Neural cell (in vitro differentiated cells): ENCODE results near the gene LAMTOR1.

Experiments used
- CTCF ChIP-seq: fragments of 450-650 bp; IDR thresholded peaks from 2 replicates; pipeline ENCODE4 v1.5.1; 2014; ENCODE audit warnings: antibody characterized with exemption, mild to moderate bottlenecking, moderate library complexity; ENCODE audit not compliant: poor library complexity, severe bottlenecking
- EP300 ChIP-seq: fragments of 450-650 bp; conservative IDR thresholded peaks from 2 replicates; pipeline ENCODE4 v1.6.1; 2014; ENCODE audit warnings: antibody characterized with exemption, mild to moderate bottlenecking, moderate library complexity; ENCODE audit not compliant: poor library complexity, severe bottlenecking
- EZH2 ChIP-seq: fragments of 200-600, 300-800 bp; shearing (Covaris generic), sonication (generic); IDR thresholded peaks from 2 replicates; pipeline ENCODE4 v1.6.1; 2014; ENCODE audit warnings: antibody characterized with exemption, low read length, borderline replicate concordance, mild to moderate bottlenecking; ENCODE audit not compliant: insufficient read depth, poor library complexity, severe bottlenecking
- MXI1 ChIP-seq: fragments of 450-650 bp; conservative IDR thresholded peaks from 2 replicates; pipeline ENCODE4 v1.6.1; 2014; ENCODE audit warnings: antibody characterized with exemption, mild to moderate bottlenecking; ENCODE audit not compliant: poor library complexity, severe bottlenecking
- POLR2AphosphoS5 ChIP-seq: IDR thresholded peaks from 2 replicates; pipeline ENCODE4 v1.6.1; 2012
- SMC3 ChIP-seq: fragments of 450-650 bp; conservative IDR thresholded peaks from 2 replicates; pipeline ENCODE4 v1.6.1; 2014; ENCODE audit warnings: antibody characterized with exemption, mild to moderate bottlenecking, moderate library complexity; ENCODE audit not compliant: poor library complexity
- TAF1 ChIP-seq: IDR thresholded peaks from 2 replicates; pipeline ENCODE4 v1.6.1; 2012; ENCODE audit warnings: low read depth

DNA sequence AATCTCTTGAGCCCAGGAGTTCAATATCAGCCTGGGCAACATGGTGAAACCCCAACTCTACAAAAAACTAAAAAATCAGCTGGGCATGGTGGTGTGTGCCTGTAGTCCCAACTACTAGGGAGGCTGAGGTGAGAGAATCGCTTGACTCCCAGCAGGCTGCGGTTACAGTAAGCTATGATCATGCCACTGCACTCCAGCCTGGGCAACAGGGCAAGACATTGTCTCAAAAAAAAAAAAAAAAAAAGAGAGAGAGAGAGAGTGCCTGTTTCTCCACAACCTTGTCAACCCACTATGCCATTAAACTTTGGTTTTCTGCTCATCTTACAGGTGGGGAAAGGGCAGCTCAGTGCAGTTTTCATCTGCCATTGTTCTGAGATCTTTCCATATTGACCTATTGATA, 37.6 kb upstream of the LAMTOR1 start:
- no peak for TF ChIP-seq EZH2
- no peak for TF ChIP-seq CTCF
- TF ChIP-seq TAF1, result no peak
- TF ChIP-seq EP300, result no peak
- no peak for TF ChIP-seq POLR2AphosphoS5
- TF ChIP-seq MXI1, result no peak
- TF ChIP-seq SMC3, result no peak
